ENCODE results near the gene PTPRM. TPM values are rescaled to one million over a fixed set of nuclear protein-coding genes. Genes with fewer than 3 reads are reported as not detected.

Gene PTPRM
- total RNA-seq, 1 experiment from 2014 or later: 6.2 TPM

- no peak overlapping the region for H2BK12ac ChIP-seq (ENCODE audit: insufficient read length, low read depth, low read length)
- WGBS (ENCODE audit: extremely low coverage, insufficient read length, low lambda C conversion rate): no CpG with 5 or more reads among the region's 7 CpGs
- H3K23me2 ChIP-seq (ENCODE audit: insufficient read length, low read depth, low read length, poor library complexity, severe bottlenecking): no peaks in the 10 kb centered on the region
- H4K20me1 ChIP-seq (ENCODE audit: control insufficient read depth, insufficient read depth, insufficient read length): peaks cover 2% of the 10 kb centered on the region
- H3K4me2 ChIP-seq (ENCODE audit: insufficient read depth, insufficient read length, low read length): no peak overlapping the region
- Mint-ChIP-seq H3K27me3 (ENCODE audit: low read depth) (no peaks in the 10 kb centered on the region), H3K4me3 (no peak overlapping the region), H3K4me1 (no peaks in the 10 kb centered on the region), H3K36me3 (ENCODE audit: insufficient read depth in 1 of 3, low read depth in 3 of 3) (peaks cover 0 to 5% (median 0%) of the 10 kb centered on the region in 3 experiments; a peak in 2 of 7 replicates), H3K27ac (no peak overlapping the region), H3K9me3 (peaks cover 2 to 4% of the 10 kb centered on the region in 2 experiments; a peak in 2 of 5 replicates)
- H2BK15ac ChIP-seq (ENCODE audit: low read depth, low read length): no peak overlapping the region
- H3K4me1 ChIP-seq (ENCODE audit: insufficient read depth, low read length): no peaks in the 10 kb centered on the region
- H3K27ac ChIP-seq (ENCODE audit: insufficient read length, low read depth, low read length): no peak overlapping the region
- H3K14ac ChIP-seq (ENCODE audit: insufficient read depth, low read length): no peak overlapping the region
- no peaks in the 10 kb centered on the region for H3K27me3 ChIP-seq (ENCODE audit: insufficient read depth, low read length)
- no peak overlapping the region for H2AK5ac ChIP-seq (ENCODE audit: insufficient read length, low read length)
- no peak overlapping the region for H2BK20ac ChIP-seq (ENCODE audit: low read depth, low read length, poor library complexity, severe bottlenecking)
- TF ChIP-seq, protein P1, sequence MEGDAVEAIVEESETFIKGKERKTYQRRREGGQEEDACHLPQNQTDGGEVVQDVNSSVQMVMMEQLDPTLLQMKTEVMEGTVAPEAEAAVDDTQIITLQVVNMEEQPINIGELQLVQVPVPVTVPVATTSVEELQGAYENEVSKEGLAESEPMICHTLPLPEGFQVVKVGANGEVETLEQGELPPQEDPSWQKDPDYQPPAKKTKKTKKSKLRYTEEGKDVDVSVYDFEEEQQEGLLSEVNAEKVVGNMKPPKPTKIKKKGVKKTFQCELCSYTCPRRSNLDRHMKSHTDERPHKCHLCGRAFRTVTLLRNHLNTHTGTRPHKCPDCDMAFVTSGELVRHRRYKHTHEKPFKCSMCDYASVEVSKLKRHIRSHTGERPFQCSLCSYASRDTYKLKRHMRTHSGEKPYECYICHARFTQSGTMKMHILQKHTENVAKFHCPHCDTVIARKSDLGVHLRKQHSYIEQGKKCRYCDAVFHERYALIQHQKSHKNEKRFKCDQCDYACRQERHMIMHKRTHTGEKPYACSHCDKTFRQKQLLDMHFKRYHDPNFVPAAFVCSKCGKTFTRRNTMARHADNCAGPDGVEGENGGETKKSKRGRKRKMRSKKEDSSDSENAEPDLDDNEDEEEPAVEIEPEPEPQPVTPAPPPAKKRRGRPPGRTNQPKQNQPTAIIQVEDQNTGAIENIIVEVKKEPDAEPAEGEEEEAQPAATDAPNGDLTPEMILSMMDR (conservative IDR thresholded peaks at IDR 0.05): no peak
- H4K5ac ChIP-seq (ENCODE audit: insufficient read length, low read depth, low read length): no peak overlapping the region
- H2AFZ ChIP-seq (ENCODE audit: low read length): no peak overlapping the region
- H3K56ac ChIP-seq (ENCODE audit: insufficient read length, low read depth, low read length): no peak overlapping the region
- H3K79me2 ChIP-seq (ENCODE audit: insufficient read depth, low read length): no peaks in the 10 kb centered on the region
- H3K9ac ChIP-seq (ENCODE audit: extremely low read depth, insufficient read length, low read length): no peak overlapping the region
- no peak overlapping the region for H3K23ac ChIP-seq (ENCODE audit: insufficient read length, low read depth, low read length)
- H4K8ac ChIP-seq (replicated peaks; ENCODE audit: insufficient read length, low read depth, low read length): no peak overlapping the region
- DNase-seq: no peak
- H3K79me1 ChIP-seq (ENCODE audit: insufficient read depth, low read depth, low read length, poor library complexity, severe bottlenecking): no peaks in the 10 kb centered on the region
- H3K9me3 ChIP-seq (ENCODE audit: control insufficient read depth, low read depth, low read length): no peaks in the 10 kb centered on the region
- no peak overlapping the region for H3K4ac ChIP-seq (ENCODE audit: low read depth, low read length)
- no peak overlapping the region for H2BK120ac ChIP-seq (ENCODE audit: low read depth, low read length, poor library complexity, severe bottlenecking)
- H3K18ac ChIP-seq (ENCODE audit: insufficient read length, low read depth, low read length): no peak overlapping the region
- no peak overlapping the region for H2BK5ac ChIP-seq (ENCODE audit: insufficient read length, low read length)
- H4K91ac ChIP-seq (ENCODE audit: insufficient read length, low read depth, low read length): no peak overlapping the region
- H3T11ph ChIP-seq (ENCODE audit: low read length): no peak overlapping the region
Measured at GRCh38 chr18:8303151-8303755, 736.1 kb downstream of the PTPRM start.
